ENCODE results near the gene CNOT3.

CNOT3 gene

DNA sequence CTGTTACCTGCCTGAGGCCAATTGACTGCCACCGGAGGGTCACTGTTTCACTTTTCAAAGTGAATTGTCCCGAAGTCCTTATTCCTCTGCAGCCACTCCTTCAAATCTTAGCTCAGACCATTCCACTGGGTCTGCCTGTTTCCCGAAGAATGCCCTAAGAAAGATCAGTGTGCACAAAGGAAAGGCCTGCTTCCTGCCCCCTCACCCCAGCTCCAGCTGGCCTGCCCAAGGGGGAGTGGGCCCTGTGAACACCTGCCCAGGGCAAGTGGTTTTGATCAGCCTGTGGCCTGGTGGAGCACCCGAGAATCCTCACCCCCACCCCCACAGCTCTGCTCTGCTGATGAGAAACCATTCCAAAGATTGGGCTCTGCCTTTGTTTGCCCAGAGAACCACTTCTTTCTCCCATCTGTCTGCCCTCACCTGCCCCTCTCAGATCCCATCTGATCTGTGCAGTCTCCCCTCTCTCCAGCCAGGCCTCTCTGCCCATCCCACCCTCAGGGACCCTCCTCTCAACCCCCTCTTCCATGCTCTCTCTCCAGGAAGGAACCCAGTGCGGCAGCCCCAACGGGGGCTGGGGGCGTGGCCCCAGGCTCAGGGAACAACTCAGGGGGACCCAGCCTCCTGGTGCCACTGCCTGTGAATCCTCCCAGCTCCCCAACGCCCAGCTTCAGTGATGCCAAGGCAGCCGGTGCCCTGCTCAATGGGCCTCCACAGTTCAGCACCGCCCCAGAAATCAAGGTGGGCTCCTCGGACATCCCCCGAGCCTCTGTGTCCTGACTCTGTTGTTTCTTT, 11.7 kb downstream of the CNOT3 start:
- no peak for DNase-seq (ENCODE audit: low read depth)

DNA sequence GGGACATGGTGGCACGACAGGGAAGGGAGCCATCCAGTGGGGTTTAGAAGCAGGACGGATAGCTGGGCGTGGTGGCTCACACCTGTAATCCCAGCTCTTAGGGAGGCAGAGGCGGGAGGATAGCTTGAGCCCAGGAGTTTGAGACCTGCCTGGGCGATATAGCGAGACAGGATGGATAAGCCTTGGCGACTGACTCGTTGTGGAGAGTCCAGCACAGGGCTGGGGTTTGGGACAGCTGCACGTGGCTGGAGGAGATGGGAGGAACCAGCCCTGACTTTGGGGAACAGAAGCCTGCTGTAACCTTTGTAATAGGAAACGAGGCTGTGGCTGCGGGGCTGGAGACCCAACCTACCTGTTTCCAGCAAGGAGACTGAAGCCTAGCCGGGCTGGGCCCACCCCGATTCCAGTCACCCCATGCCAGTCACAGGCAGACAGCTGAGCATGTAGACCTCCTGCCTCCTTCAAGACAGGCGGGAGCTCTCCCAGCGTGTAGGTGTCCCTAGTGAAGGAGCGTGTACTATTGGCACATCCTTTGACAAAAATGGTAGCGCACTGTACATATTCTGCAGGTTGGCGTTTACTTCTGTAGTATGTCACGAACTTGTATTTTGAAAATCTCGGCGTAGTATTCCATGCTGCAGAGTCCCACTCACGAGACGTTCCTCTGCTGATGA, 13.9 kb downstream of the CNOT3 start:
- DNase-seq (ENCODE audit: low read depth): no peak

DNA sequence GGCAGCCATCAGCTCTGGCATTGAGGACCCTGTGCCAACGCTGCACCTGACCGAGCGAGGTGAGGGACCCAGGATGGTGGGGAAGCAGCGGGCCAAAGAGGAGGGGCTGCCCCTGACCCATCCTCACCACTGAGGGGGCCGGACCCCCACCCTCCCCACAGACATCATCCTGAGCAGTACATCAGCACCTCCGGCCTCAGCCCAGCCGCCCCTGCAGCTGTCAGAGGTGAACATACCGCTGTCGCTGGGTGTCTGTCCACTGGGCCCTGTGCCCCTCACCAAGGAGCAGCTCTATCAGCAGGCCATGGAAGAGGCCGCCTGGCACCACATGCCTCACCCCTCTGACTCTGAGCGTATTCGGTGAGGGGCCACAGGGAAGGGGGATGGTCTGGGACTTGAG, 14.7 kb downstream of the CNOT3 start:
- DNase-seq (ENCODE audit: low read depth): no peak

DNA sequence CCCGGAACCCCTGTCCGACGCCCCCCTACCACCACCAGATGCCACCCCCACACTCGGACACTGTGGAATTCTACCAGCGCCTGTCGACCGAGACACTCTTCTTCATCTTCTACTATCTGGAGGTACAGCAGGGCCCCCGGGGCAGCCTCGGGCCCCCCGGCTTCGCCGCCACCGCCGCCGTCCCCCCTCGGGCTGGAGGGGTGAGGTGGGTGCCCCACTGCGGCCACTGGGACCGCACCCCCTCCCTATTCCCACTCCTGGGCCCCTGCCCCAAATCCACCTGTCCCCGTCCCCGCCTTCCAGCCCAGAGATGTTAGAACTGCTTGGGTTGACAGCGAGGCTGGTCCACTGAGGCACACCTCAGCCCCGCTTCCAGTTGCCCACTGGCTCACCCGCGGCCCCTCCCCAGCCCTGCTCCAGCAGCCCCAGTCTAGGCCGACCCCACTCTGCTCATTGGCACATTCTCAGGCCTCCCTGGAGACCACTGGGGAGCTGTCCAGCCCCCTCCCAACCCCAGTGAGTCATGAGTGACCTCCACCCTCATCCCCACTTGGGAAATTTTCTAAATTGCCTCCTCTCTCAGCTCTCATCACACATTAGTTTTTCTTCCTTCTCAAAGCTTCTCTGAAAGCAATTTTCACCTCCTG, 15.4 kb downstream of the CNOT3 start:
- DNase-seq (ENCODE audit: low read depth): no peak

DNA sequence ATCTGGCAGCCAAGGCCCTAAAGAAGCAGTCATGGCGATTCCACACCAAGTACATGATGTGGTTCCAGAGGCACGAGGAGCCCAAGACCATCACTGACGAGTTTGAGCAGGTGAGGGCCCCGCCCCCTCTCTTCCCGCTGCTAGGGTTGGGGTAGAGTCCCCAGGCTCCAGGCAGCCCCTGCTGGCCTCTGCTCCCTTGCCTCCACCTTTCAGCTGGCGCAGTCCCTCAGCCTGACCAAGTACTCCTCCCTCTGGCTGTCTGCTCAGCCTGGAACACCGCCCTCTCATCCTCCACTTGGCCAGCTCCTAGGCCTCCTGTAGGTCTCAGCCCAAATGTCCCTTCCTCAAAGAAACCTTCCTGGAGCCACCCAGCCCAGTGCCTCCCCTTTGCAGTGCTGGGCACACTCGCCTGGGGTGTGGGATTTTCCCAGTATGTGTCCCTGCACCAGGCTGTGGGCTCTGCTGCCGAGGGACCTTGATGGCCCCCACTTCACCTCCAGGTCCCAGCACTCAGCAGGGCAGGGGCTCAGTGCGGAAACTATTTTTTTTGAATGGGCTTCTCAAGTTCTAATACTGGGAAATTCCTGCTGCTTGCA, 16.3 kb downstream of the CNOT3 start:
- DNase-seq (ENCODE audit: low read depth): no peak

DNA sequence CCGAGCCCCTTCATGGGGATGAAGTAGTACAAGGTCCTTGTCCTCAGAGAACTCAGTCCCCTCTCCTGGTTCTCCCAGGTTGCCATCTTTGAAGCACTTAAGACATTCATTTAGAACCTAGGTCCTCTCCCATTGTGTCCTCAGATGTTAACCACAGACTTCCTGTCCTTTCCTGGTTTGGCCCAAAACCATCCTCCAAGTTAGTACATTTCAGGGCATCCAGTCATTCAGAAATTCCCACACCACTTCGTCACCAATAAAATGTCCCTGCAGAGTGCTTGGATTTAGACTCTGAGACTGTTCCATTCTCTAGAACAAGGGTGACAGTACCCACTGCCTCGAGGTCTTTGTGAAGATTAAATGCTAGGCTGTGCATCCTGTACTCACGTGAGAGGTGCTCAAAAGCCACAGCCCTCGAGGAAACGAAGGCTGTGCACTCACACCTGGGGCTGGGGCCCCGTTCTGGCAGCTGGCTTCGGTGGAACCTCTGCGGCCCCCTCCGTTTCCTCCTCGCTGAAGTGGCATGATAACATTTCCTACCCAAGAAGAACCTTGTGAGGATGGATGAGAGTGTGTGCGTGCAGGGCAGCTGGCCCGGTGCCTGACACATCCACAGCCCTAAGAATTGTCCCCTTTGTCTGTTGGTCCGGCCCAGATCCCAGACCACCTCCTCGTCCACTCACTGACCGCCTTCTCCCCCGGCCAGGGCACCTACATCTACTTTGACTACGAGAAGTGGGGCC, 17.2 kb downstream of the CNOT3 start:
- peak; percentile 72 for DNase-seq (ENCODE audit: low read depth)

DNA sequence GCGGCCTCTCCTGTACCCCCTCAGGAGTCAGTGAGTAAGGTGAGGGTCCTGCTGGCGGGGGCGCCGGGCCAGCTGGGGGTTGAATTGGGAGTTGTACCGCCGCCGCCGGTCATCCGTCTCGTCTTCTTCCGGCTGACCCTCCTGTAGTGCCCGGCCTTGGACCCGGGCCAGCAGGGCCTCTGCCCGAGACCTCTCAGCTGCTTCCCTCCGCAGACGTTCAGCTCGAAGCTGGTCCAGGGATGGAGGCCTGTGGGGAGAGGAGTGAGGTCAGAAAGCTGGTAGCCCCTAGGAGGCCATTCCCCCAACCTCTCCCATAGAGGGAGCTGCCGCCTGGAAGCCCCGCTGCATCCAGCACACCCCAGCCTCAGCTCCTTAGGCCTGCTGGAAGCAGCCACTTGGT, 18.1 kb downstream of the CNOT3 start:
- no peak for DNase-seq (ENCODE audit: low read depth)

DNA sequence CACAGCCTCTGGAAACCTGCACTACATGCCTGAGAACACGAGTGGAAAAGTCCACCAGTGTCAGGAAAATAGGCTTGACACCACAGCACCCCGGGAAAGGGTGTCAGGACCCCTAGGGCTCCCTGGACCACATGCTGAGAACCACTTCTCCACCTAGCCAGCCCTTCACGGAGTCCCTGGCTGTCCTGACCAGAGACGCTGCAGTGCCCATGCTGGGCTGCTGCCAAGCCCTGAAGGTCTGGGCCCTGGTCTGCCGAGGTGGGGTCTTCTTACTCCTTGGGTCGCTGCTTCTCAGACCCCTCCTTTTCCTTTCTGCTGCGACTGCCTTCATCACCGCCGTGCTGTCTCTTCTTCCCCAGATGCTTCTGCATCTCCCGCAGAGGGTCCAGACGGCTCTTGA, 18.9 kb downstream of the CNOT3 start:
- no peak for DNase-seq (ENCODE audit: low read depth)

DNA sequence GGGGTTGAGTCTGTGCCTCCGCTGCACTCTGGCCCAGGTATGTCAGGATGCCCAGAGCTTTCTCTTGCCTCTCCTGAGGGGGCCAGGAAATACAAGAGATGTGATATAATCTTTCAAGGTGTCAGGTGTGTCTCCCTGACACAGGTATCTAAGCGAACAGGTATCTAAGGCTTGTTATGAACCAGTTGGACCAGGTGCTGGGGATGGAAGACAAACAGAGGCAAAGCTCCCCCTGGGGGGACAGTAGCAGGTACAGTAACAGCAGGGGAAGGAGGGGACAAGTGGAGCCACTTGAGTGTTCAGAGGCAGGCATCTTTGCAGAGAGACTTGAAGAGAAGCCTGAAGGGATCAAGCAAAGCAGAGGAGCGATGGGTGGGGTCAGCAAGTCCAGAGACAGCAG, 19.4 kb downstream of the CNOT3 start:
- no peak for DNase-seq (ENCODE audit: low read depth)

DNA sequence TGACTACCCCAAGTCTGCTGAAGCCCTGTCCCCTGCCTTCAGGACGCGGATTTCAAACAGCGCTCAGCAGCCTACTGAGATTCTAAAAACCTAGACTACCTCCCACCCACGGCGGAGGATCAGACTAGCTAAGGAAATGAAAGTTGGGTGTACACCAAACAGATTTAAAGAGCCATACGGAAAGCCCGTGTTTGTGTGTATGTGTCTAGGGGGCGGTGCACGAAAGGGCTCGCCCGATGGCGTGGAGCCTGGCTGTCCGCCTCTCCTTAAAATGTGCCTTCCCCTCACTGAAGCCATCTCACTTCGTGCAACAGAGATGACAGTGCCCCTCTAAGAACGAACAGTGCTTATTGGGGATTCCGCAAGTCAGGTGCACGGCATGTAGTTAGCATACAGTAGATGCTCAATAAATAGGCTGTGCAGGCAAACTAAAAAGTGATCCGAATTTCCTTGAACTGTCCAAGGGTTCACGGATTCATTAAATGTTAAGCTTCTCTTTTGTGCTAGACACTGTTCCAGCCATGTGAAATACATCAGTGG, 21.3 kb downstream of the CNOT3 start:
- DNase-seq (ENCODE audit: low read depth): peak; percentile 36

DNA sequence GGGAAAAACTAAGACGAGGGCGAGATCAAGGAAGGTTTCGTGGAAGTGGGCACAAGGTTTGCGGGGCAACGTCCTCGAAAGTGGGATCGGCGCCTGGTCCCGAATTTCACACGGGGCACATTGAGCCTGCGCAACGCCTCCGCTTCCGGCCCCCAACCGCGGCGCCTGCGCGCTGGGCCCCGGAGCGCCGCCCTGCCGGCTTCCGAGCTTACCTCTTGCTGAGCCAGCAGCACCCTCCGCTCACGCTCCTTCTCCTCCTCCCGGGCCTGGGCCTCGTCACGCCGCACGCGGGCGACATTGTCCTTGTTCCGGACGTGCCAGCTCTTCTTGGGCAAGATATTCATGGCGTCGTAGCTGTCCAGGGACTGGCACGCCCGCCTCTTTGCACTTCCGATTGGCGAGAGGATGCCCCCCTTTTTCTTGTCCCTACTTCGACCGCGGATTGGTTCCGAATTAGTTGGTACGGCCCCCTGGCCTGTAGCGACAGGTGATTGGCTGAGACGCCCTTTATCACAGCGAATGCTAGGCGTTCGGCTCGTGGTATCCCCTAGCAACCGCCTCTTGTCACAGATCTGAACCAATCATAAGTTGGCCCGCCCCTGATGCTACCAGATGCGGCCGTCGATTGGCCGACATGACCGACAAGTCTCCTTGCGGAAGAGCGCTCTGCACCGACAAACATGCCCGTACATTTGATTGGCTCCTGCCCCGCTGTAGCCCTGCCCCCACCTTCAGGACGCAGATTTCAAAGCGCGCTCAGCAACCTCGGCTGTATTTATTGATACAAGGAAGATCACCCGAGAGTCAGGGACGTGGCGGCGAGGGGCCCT, 22.0 kb downstream of the CNOT3 start, which contains the start of gene LENG1:
TSS of gene LENG1 (minus strand) at position 370 of the 830 bp plus-strand sequence. CDS start at position 344, 26 bp downstream.
- peak; percentile 100 for DNase-seq (ENCODE audit: low read depth)

DNA sequence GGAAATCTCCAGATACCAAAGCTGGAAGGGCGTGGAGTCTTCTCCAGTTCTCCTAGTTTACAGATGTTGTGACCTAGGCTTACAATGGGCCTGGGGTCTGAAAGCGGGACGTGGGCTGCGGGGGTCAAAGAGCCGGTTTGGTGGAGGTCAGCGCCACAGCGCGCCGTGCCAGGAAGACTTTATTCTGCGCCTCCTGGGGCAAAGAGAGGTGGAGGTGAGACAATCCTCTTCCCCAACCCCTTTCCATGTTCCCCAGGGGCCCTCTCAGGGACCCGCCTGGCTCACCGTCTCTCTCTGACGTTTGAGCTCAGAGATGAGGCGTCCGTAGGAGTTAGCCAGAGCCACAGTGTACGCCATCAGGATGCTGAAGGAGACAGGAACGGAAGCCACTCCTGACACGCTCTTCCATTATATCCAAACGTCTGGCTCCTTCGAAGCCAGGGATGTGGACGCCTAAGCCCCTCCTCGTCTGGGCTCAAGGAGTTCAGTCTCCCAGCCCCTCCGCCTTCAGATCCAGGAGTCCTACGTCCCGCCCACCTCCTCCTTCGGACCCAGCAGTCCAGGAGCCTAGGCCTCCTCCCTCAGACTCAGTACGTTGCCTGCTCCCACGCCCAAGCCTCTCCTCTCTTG, 22.7 kb downstream of the CNOT3 start:
- peak; percentile 53 for DNase-seq (ENCODE audit: low read depth)

DNA sequence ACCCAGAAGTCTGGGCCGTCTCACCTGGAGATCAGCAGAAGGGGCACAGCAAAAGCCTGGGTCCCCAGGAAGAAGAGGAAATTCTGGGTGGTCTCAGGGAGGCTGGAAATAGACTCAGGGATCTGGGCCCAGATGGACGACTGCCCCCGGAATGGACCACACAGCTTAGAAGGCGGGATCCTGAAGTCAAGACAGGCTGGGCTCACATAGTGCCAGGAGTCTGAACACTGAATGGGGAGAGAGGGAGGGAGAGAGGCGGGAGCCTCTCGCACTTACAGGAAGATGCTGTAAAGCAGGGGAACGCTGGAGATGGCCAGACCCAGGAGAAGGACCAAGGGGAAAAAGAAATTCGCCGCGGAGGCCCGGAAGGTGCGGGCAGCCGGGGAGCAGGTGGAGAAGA, 23.3 kb downstream of the CNOT3 start:
- no peak for DNase-seq (ENCODE audit: low read depth)

DNA sequence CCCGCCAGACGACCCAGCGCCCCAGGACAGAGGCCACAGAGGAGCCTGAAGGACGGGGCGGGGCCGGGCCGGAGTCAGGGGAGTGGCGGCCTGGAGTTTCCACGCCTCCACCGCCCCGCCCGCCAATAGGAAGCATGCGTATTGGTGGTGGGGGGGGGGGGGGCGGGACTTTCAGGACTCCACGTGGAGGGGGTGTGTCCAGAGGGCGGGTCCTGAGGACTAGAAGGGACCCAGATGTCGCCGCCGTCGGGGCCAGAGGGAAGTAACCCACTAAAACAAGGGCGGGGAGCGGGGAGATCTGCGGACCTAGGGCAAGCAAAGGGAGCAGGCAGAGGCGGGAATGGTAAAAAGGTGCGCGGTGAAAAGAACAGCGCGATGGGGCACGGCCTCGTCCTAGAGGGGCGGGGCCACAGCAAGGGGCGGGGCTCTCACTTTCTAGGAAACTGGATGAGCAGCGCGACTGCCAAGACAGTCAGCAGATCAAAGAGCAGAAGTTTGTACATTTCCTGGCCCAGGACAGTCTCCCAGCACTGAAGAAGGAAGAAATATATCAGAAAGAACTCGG, 24.8 kb downstream of the CNOT3 start:
- DNase-seq (ENCODE audit: low read depth): peak; percentile 59

DNA sequence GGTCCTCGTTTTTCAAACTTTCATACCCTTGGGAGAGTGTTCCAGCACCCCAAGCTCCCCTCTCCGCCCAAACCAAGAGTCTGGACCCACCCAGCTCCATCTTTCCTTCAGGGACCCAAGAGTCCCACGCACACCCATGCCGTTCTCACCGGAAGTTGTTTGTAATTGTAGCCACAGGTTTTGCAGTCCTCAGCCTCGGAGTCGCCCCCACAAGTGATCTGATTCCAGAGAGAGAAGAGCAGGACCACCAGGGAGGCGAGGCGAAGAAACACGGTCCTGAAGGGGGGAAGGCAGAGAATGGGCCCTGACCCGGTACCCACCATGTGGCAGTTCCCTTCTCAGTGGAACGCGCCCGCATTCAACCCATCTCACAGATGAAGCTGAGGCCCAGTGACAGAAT, 25.3 kb downstream of the CNOT3 start:
- no peak for DNase-seq (ENCODE audit: low read depth)

DNA sequence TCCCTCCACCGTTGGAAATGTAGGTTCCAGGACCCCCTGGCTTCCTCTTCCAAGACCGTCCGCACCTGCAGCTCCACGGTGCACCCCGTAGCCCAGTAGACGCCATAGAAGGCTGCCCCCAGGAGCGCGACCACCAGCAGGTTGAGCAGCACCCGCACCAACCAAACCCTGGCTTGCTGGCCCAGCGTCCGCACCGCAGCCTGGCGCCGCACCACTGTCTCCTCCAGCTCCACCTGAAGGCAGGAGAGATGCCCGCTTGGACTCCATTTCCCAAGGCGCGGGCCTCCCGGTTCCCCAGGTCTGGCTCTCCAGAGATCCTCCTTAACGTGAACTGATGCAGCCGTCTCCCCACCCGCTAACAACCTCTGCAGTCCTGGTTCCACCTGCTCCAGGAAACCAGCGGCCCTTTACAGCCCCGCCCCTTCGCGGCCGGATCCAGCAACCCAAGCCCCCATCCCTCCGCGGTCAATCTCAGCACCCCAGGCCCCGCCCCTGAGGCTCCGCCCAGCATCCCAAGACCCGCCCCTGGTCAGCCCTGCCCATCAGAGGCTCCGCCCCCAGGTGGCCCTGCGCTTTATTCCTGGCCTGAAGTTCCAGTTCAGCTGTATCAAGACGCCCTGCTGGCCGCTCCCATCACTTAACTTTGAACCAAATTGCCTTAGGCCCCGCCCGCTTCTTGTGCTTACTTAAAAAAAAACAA, 27.0 kb downstream of the CNOT3 start:
- peak; percentile 58 for DNase-seq (ENCODE audit: low read depth)

DNA sequence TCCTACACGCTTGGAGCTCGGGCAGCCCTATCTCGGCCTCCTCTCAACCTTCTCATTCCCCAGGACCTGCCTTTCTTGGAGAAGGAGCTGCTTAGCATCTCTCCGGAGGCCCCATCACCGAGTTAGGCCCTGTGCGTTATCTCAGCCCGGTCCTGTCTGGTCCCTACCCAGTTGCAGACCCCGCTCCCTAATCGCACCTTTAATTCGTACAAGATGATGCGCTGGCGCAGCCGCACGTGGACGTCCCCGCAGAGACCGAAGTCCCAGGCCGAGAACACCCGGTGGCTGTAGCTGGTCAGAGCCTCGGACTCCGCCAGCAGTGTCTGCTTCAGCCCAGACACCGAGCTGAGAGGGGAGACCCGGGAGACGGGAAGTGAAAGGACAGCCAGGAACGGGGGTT, 27.7 kb downstream of the CNOT3 start:
- no peak for DNase-seq (ENCODE audit: low read depth)

DNA sequence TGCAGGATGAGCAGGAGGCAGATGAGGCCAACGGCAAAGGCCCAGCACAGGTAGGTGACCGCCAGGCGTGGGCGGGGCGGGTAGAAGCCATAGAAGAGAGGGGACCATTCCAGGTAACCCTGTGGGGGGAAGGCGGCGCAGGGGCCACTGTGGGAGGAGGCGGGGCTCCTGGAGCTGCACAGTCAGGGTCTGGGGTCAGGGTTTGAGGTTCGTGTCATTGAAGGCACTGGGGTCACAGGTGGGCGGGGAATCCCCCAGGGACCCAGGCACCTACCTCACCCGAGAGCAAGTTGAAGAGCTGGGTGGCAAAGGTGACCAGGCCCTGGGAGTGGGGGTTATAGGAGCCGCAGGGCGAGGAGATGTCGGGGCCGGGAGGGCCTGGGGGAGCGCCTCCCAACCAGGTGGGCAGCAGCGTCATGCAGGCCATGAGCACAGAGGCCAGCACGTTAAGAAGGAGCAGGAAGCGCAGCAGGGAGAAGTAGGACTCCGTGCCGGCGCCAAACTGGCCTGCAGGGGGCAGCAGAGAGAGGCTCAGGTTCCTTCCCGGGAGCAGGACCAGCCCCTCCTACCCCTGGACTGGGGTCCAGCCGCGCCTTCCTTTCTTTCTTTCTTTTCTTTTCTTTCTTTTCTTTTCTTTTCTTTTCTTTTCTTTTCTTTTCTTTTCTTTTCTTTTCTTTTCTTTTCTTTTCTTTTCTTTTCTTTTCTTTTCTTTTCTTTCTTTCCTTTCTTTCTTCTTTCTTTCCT, 30.8 kb downstream of the CNOT3 start:
- DNase-seq (ENCODE audit: low read depth): peak; percentile 89

All from ELR (cell line).